SK-N-SH (cell line): Measurements from ENCODE around the gene SPDEF. TPM values are rescaled to one million over a fixed set of nuclear protein-coding genes. Genes with fewer than 3 reads are reported as not detected.

Source experiments
- CTCF ChIA-PET: fragments of 300-600, 350-600 bp; formaldehyde crosslinking; extraction: SDS; loops from one replicate; lab custom pipeline; 2021; lab: Yijun Ruan, JAX
- POLR2A ChIA-PET: fragments of 350-600 bp; sonication (Branson Sonifier 250); formaldehyde crosslinking; extraction: SDS; loops from one replicate; lab custom pipeline; 2020; ENCODE audit warnings: antibody characterized with exemption, inconsistent platforms; lab: Yijun Ruan, JAX
- DNase-seq: peaks from one replicate; pipeline ENCODE4 v3.0.0; 2012
- H2AFZ ChIP-seq: fragments of 200-600 bp; sonication (generic); 2 replicates; pipeline ENCODE4 v1.8.1; 2016; ENCODE audit warnings: antibody characterized with exemption, mild to moderate bottlenecking, low read depth
- H3F3A ChIP-seq: fragments of 200-600 bp; sonication (generic); replicated peaks from 2 replicates; pipeline ENCODE3; 2016; ENCODE audit warnings: antibody characterized with exemption, mild to moderate bottlenecking; ENCODE audit not compliant: insufficient read depth
- H3K27ac ChIP-seq, 2 experiments: fragments of 200-500 bp in 1 of 2; fragments of 200-600 bp in 1 of 2; sonication (Bioruptor generic) in 1 of 2; sonication (generic), shearing (Covaris generic) in 1 of 2; 2 replicates each; pipeline versions ENCODE4 v1.5.1 to v1.6.1; 2014 to 2016; ENCODE audit warnings: low read depth in 2 of 2, inconsistent platforms in 1 of 2, low read length in 1 of 2, mild to moderate bottlenecking in 1 of 2, mixed read lengths in 1 of 2
- H3K27me3 ChIP-seq: fragments of 200-600 bp; sonication (generic), shearing (Covaris generic); 2 replicates; pipeline ENCODE4 v1.6.1; 2016; ENCODE audit warnings: mixed run types; ENCODE audit not compliant: insufficient read depth
- H3K36me3 ChIP-seq, 2 experiments: fragments of 200-500 bp in 1 of 2; fragments of 200-600 bp in 1 of 2; sonication (Bioruptor generic) in 1 of 2; sonication (generic) in 1 of 2; replicated peaks in 1 of 2; 2 replicates each; pipeline versions ENCODE3 to v1.5.1; 2014 to 2016; ENCODE audit warnings: low read length in 1 of 2, mild to moderate bottlenecking in 1 of 2; ENCODE audit not compliant: insufficient read depth in 2 of 2, control insufficient read depth in 1 of 2
- H3K4me1 ChIP-seq, 2 experiments: fragments of 200-500 bp in 1 of 2; fragments of 200-600 bp in 1 of 2; sonication (Bioruptor generic) in 1 of 2; sonication (generic), shearing (Covaris generic) in 1 of 2; 2 replicates each; pipeline versions ENCODE4 v1.5.1 to v1.6.1; 2014 to 2016; ENCODE audit warnings: low read depth in 1 of 2, low read length in 1 of 2, mixed run types in 1 of 2; ENCODE audit not compliant: insufficient read depth in 2 of 2, control insufficient read depth in 1 of 2
- H3K4me2 ChIP-seq: fragments of 200-600 bp; sonication (generic), shearing (Covaris generic); 2 replicates; pipeline ENCODE4 v1.6.1; 2017; ENCODE audit warnings: mixed run types
- H3K4me3 ChIP-seq, 2 experiments: fragments of 200-500 bp in 1 of 2; fragments of 200-600 bp in 1 of 2; sonication (Bioruptor generic) in 1 of 2; sonication (generic), shearing (Covaris generic) in 1 of 2; 2 replicates each; pipeline versions ENCODE4 v1.5.1 to v1.8.1; 2014 to 2016; ENCODE audit warnings: low read depth in 2 of 2, inconsistent platforms in 1 of 2, low read length in 1 of 2, mild to moderate bottlenecking in 1 of 2, mixed read lengths in 1 of 2, moderate library complexity in 1 of 2
- H3K79me2 ChIP-seq: fragments of 200-600 bp; sonication (generic); 2 replicates; pipeline ENCODE4 v1.8.1; 2017; ENCODE audit warnings: mild to moderate bottlenecking; ENCODE audit not compliant: insufficient read depth
- H3K9ac ChIP-seq: fragments of 200-600 bp; sonication (generic); 2 replicates; pipeline ENCODE4 v1.6.1; 2017; ENCODE audit warnings: mixed run types
- H3K9me2 ChIP-seq: fragments of 200-600 bp; sonication (generic); 2 replicates; pipeline ENCODE4 v1.6.1; 2017; ENCODE audit warnings: mixed run types
- H3K9me3 ChIP-seq: fragments of 200-600 bp; sonication (generic); 2 replicates; pipeline ENCODE4 v1.6.1; 2017; ENCODE audit warnings: mixed run types, mild to moderate bottlenecking, moderate library complexity
- H4K20me1 ChIP-seq: fragments of 200-600 bp; sonication (generic); 2 replicates; pipeline ENCODE4 v1.6.1; 2017; ENCODE audit warnings: mild to moderate bottlenecking, mixed run types; ENCODE audit not compliant: insufficient read depth
- ELF1 ChIP-seq: IDR thresholded peaks from 2 replicates; pipeline ENCODE4 v1.4.0; 2012
- EZH2phosphoT487 ChIP-seq: fragments of 200-600 bp; sonication (generic); IDR thresholded peaks from 2 replicates; pipeline ENCODE4 v1.6.1; 2017; ENCODE audit warnings: low read depth, mixed run types, mild to moderate bottlenecking, antibody characterized with exemption, moderate library complexity, borderline replicate concordance
- FOSL2 ChIP-seq: IDR thresholded peaks from 2 replicates; pipeline ENCODE4 v1.4.0; 2012; ENCODE audit warnings: low read depth, mild to moderate bottlenecking, moderate library complexity, borderline replicate concordance
- FOXJ3 ChIP-seq: sonication (generic); formaldehyde crosslinking; IDR thresholded peaks from 2 replicates; pipeline ENCODE4 v1.5.1; 2020; ENCODE audit warnings: mild to moderate bottlenecking, missing genetic modification reagents
- FOXM1 ChIP-seq: IDR thresholded peaks from 2 replicates; pipeline ENCODE4 v1.4.0; 2012; ENCODE audit warnings: low read depth, mild to moderate bottlenecking
- GATA2 ChIP-seq: sonication (generic); formaldehyde crosslinking; IDR thresholded peaks from 2 replicates; pipeline ENCODE4 v1.5.0; 2020; ENCODE audit warnings: mild to moderate bottlenecking, missing genetic modification reagents
- JUND ChIP-seq: IDR thresholded peaks from 2 replicates; pipeline ENCODE4 v1.4.0; 2012
- MEF2A ChIP-seq: IDR thresholded peaks from 2 replicates; pipeline ENCODE4 v1.4.0; 2012; ENCODE audit warnings: low read depth, borderline replicate concordance
- MXI1 ChIP-seq: IDR thresholded peaks from 2 replicates; pipeline ENCODE4 v1.6.1; 2012; ENCODE audit warnings: mild to moderate bottlenecking, low read depth, low read length, improper control_type of control experiment
- NFIC ChIP-seq: IDR thresholded peaks from 2 replicates; pipeline ENCODE4 v1.4.0; 2012; ENCODE audit warnings: borderline replicate concordance
- TAF1 ChIP-seq: IDR thresholded peaks from 2 replicates; pipeline ENCODE4 v1.6.1; 2012; ENCODE audit warnings: low read depth, mild to moderate bottlenecking, low read length, moderate library complexity, borderline replicate concordance
- TCF12 ChIP-seq: IDR thresholded peaks from 2 replicates; pipeline ENCODE4 v1.4.0; 2012
- YY1 ChIP-seq: IDR thresholded peaks from 2 replicates; pipeline ENCODE4 v1.4.0; 2012; ENCODE audit warnings: low read depth, mild to moderate bottlenecking
- WGBS: methylation state at CpG from one replicate; pipeline ENCODE4 v1.1.6; 2017; ENCODE audit warnings: low lambda C conversion rate; 5-methylcytosine and 5-hydroxymethylcytosine counted together
- polyA plus RNA-seq, 3 experiments: library from polyadenylated mRNA; depleted of rRNA; stranded (reverse); fragments of >200 nt; gene quantifications; 2 replicates each; pipeline ENCODE4 v1.2.3, GENCODE V29; 2012
- TF ChIP-seq, protein P1 (sequence below): IDR thresholded peaks from 2 replicates; pipeline ENCODE4 v1.4.0; 2012; ENCODE audit warnings: low read depth, borderline replicate concordance
- TF ChIP-seq, protein P2 (sequence below): IDR thresholded peaks from 2 replicates; pipeline ENCODE4 v1.4.0; 2012; ENCODE audit warnings: low read depth
- TF ChIP-seq, protein P3 (sequence below): IDR thresholded peaks from 2 replicates; pipeline ENCODE4; 2012
- TF ChIP-seq, protein P4 (sequence below): IDR thresholded peaks from 2 replicates; pipeline ENCODE4 v1.4.0; 2012; ENCODE audit warnings: low read depth, borderline replicate concordance

The SPDEF gene
- polyA plus RNA-seq, 1 of the 3 experiments (the other 2 are of a cell fraction), result 0.10 TPM

DNA sequence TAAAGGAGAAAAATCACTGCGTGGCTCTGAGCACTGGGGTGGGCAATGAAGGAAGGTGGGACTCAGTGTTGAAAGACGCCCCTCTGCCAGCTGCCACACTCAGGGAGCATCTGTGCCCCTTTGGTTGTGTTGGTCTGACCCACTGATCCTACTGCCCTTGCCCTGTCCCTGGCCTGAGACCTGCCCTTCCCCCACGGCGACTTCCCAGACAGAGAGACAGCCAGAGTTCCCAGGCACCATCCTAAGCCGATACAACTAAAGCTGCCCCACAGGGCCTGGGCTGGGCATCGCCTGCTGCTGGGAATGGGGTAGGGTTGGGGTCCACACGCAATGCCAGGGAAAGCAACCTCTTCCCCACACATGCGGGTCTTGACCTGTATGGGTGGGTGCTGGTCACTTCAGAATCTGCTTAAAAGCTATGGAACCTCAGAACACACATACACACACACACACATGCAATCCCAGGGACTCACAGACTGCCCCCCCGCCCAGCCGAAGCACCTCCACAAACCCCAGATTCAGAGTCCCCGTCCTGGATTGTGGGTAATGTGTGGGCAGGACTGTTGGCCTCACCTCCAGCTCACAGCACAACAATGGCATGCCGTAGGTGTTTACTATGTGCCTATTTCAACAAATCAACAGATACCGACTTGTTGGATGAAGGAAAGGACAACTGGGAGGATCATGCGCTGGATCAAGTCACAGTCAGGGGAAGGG, 10.9 kb upstream of the SPDEF start:
- H3K36me3 ChIP-seq, result no peaks in the 10 kb centered on the region
- no peaks in the 10 kb centered on the region for H3K79me2 ChIP-seq
- TF ChIP-seq, protein P1, sequence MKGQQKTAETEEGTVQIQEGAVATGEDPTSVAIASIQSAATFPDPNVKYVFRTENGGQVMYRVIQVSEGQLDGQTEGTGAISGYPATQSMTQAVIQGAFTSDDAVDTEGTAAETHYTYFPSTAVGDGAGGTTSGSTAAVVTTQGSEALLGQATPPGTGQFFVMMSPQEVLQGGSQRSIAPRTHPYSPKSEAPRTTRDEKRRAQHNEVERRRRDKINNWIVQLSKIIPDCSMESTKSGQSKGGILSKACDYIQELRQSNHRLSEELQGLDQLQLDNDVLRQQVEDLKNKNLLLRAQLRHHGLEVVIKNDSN, result no peak
- no peak for TF ChIP-seq FOXM1
- TF ChIP-seq, protein P2, sequence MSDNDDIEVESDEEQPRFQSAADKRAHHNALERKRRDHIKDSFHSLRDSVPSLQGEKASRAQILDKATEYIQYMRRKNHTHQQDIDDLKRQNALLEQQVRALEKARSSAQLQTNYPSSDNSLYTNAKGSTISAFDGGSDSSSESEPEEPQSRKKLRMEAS, result no peak
- TF ChIP-seq EZH2phosphoT487, result no peak
- TF ChIP-seq FOSL2, result no peak
- TF ChIP-seq FOXJ3 (CRISPR knock-in tag), result no peak
- TF ChIP-seq YY1, result no peak
- TF ChIP-seq MXI1, result no peak
- TF ChIP-seq, protein P3, sequence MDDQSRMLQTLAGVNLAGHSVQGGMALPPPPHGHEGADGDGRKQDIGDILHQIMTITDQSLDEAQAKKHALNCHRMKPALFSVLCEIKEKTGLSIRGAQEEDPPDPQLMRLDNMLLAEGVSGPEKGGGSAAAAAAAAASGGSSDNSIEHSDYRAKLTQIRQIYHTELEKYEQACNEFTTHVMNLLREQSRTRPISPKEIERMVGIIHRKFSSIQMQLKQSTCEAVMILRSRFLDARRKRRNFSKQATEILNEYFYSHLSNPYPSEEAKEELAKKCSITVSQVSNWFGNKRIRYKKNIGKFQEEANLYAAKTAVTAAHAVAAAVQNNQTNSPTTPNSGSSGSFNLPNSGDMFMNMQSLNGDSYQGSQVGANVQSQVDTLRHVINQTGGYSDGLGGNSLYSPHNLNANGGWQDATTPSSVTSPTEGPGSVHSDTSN, result no peak
- no peak for TF ChIP-seq TCF12
- TF ChIP-seq TAF1, result no peak
- TF ChIP-seq, protein P4, sequence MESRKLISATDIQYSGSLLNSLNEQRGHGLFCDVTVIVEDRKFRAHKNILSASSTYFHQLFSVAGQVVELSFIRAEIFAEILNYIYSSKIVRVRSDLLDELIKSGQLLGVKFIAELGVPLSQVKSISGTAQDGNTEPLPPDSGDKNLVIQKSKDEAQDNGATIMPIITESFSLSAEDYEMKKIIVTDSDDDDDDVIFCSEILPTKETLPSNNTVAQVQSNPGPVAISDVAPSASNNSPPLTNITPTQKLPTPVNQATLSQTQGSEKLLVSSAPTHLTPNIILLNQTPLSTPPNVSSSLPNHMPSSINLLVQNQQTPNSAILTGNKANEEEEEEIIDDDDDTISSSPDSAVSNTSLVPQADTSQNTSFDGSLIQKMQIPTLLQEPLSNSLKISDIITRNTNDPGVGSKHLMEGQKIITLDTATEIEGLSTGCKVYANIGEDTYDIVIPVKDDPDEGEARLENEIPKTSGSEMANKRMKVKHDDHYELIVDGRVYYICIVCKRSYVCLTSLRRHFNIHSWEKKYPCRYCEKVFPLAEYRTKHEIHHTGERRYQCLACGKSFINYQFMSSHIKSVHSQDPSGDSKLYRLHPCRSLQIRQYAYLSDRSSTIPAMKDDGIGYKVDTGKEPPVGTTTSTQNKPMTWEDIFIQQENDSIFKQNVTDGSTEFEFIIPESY, result no peak
- TF ChIP-seq GATA2 (CRISPR knock-in tag), result no peak
- TF ChIP-seq ELF1, result no peak
- no peak for TF ChIP-seq JUND
- TF ChIP-seq MEF2A, result no peak
- no peak for TF ChIP-seq NFIC
- H3K4me1 ChIP-seq, result no peaks in the 10 kb centered on the region; a peak in 1 of 4 replicates
- H3K9me2 ChIP-seq, result no peaks in the 10 kb centered on the region
- no peak overlapping the region for H3K9ac ChIP-seq
- 82% methylated on average over 7 of the region's 14 CpGs for WGBS
- H3F3A ChIP-seq, result no peaks in the 10 kb centered on the region
- H3K9me3 ChIP-seq, result no peaks in the 10 kb centered on the region
- H3K27me3 ChIP-seq, result no peaks in the 10 kb centered on the region
- no peak overlapping the region for H2AFZ ChIP-seq
- DNase-seq, result no peak
- no peak overlapping the region for H3K4me2 ChIP-seq
- no peak overlapping the region for H3K4me3 ChIP-seq
- ChIA-PET POLR2A (no interaction called here), CTCF (interaction anchor here (0.8 kb wide), 2 partner anchors 39 to 42 kb away, joined by 3 read pairs; no protein-coding TSS in a partner anchor)
- no peaks in the 10 kb centered on the region for H4K20me1 ChIP-seq
- H3K27ac ChIP-seq, result no peak overlapping the region
